ENCODE results near the gene GIN1. TPM values are rescaled to one million over a fixed set of nuclear protein-coding genes. Genes with fewer than 3 reads are reported as not detected.
"Not testable (repeated sequence)": the region's sequence is repeated elsewhere in the genome, so short reads cannot be mapped to it uniquely, and the experiment has no call there.

Gene GIN1
- total and polyA plus RNA-seq, 3 donors from 2014 or later: 6.7 to 16.8 (median 12.5) TPM

- 88 to 100% methylated on average over 1 to 4 of the region's 4 CpGs for WGBS, 2 donors
- TF ChIP-seq CTCF (IDR thresholded peaks at IDR 0.05) (no peak), POLR2A (IDR thresholded peaks at IDR 0.05) (no peak)
- intact Hi-C loops (cut with DNase I; ENCODE audit: low total_unique reads): no loop called here
- Histone ChIP-seq H3K27me3 (no peaks in the 10 kb centered on the region), H3K9me3 (no peaks in the 10 kb centered on the region), H3K4me1 (no peaks in the 10 kb centered on the region), H3K36me3 (ENCODE audit: low read depth, missing control alignments) (no peaks in the 10 kb centered on the region), H3K4me3 (no peak overlapping the region), H3K27ac (no peak overlapping the region)
- no peak for DNase-seq
Measured at GRCh38 chr5:103079796-103080195, 40.1 kb downstream of the GIN1 start.

GRCh38 chr5:103075442-103075841 is 44.5 kb downstream of the GIN1 start:
- WGBS, 2 donors: 83 to 87% methylated on average over 4 of the region's 4 CpGs
- Histone ChIP-seq H3K36me3 (ENCODE audit: low read depth, missing control alignments) (no peaks in the 10 kb centered on the region), H3K4me1 (no peaks in the 10 kb centered on the region), H3K9me3 (no peaks in the 10 kb centered on the region), H3K4me3 (no peak overlapping the region), H3K27ac (no peak overlapping the region), H3K27me3 (no peaks in the 10 kb centered on the region)
- no peak for DNase-seq
- intact Hi-C loops (cut with DNase I; ENCODE audit: low total_unique reads): no loop called here
- TF ChIP-seq CTCF (IDR thresholded peaks at IDR 0.05) (no peak), POLR2A (IDR thresholded peaks at IDR 0.05) (no peak)

- H3K27me3 ChIP-seq; H3K4me3 ChIP-seq; H3K36me3 ChIP-seq (ENCODE audit: low read depth, missing control alignments); intact Hi-C loops (cut with DNase I; ENCODE audit: low total_unique reads); H3K9me3 ChIP-seq; H3K4me1 ChIP-seq; DNase-seq; H3K27ac ChIP-seq: not testable (repeated sequence)
- WGBS, 2 donors: 68 to 72% methylated on average over 4 of the region's 4 CpGs
Measured at GRCh38 chr5:103073500-103073899, 46.4 kb downstream of the GIN1 start.

- intact Hi-C loops (cut with DNase I; ENCODE audit: low total_unique reads): no loop called here
- no peak for DNase-seq
- Histone ChIP-seq H3K36me3 (ENCODE audit: low read depth, missing control alignments) (no peaks in the 10 kb centered on the region), H3K4me1 (no peaks in the 10 kb centered on the region), H3K27ac (no peak overlapping the region), H3K9me3 (no peaks in the 10 kb centered on the region), H3K27me3 (no peaks in the 10 kb centered on the region), H3K4me3 (no peak overlapping the region)
- TF ChIP-seq POLR2A (IDR thresholded peaks at IDR 0.05) (no peak), CTCF (IDR thresholded peaks at IDR 0.05) (no peak)
- 48 to 50% methylated on average over 1 of the region's 1 CpG for WGBS, 2 donors
Measured at GRCh38 chr5:103066326-103066725, 53.6 kb downstream of the GIN1 start.

- 54 to 57% methylated on average over 3 of the region's 3 CpGs for WGBS, 2 donors
- Histone ChIP-seq H3K36me3 (ENCODE audit: low read depth, missing control alignments) (no peaks in the 10 kb centered on the region), H3K4me1 (no peaks in the 10 kb centered on the region), H3K4me3 (no peak overlapping the region), H3K27me3 (no peaks in the 10 kb centered on the region), H3K27ac (no peak overlapping the region), H3K9me3 (no peaks in the 10 kb centered on the region)
- intact Hi-C loops (cut with DNase I; ENCODE audit: low total_unique reads): no loop called here
- TF ChIP-seq POLR2A (IDR thresholded peaks at IDR 0.05): no peak
- TF ChIP-seq CTCF (IDR thresholded peaks at IDR 0.05): no peak
- no peak for DNase-seq
Measured at GRCh38 chr5:103060424-103060954, 59.4 kb downstream of the GIN1 start.

Data from testis (tissue), 3 donors.